ENCODE measurements around the gene SMIM7.

GRCh38 chr19:16620584-16620983, 39.4 kb downstream of the SMIM7 start:
- TF ChIP-seq CTCF (IDR thresholded peaks at IDR 0.05) (no peak), POLR2A (IDR thresholded peaks at IDR 0.05) (no peak)
